Inferior parietal cortex (tissue), 1 donor: Measurements from ENCODE around the gene ARFRP1.

Source experiments
- DNase-seq: peaks from one replicate; pipeline ENCODE4 v3.0.0-alpha.2; 2016; ENCODE audit errors: extremely low spot score

ARFRP1 gene

DNA sequence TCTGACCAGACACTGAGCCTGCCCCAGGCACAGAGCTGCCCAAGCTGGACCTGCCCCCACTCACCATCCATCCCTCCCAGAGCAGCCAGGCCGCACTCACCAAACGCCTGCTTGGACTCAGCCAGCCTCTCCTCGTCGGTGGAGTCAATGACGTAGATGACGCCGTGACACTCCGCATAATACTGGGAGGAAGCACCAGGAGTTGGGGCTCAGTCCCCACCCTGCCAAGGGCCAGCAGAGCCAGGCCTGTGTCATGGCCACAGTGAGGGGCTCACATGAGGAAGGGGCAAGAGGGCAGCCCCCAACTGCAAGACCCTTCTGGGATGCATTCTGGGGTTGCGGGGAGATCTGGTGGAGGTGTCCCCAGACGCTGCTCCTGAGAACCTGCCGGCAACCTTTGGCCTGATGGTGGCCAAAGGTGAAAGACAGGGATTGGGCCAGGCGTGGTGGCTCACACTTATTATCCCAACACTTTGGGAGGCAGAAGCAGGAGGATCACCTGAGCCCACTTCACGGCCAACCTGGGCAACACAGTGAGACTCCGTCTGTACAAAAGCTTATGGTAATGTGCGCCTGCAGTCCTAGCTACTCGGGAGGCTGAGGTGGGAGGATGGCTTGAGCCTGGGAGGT is 5.6 kb downstream of the ARFRP1 start:
- DNase-seq = no peak

DNA sequence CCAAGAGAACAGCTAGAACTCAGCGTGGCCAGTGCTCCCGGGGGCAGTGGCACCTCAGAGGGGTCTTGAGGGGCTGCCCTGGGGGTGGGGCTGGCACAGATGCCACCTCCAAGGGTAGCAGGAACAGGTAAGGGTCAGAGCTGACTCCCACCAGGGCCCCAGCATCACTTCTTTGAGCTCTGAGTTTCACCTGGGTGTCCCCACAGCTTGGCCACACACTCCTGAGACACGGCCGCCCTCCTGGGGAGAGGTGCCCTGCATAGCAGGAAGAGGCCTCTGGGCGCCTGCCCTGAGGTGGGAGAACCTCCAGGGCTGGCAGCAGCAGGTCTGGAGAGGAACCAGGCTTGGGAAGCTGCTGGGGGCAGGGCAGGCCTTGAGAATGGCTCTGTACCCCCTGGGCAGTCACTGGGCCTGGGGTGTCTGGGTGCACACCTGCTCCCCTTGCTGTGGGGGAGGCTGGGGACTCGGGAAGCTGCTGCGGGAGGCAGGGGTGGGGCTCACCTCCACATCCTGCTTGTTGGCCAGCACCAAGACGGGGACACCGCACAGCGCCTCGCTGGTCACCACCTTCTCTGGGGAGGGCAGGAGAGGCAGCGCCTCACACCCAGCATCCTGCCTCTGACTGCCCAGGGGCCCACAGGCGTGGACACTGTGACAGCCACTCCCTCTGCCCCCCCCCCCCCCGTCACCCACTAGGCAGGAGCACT is 6.3 kb downstream of the ARFRP1 start:
- DNase-seq = no peak

DNA sequence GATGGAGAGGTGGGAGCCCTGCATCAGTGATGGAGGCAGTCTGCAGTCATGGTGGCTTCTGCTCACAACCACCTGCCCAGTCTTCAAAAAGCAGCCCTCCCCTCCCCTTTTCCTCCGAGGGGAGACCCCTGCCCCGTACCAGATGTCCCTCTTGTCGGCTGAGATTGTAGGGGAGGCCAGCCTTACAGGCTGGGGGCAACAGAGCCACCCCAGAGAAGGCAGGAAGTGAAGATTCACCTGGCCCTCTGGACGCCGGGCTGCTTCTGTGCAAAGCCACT is 6.8 kb downstream of the ARFRP1 start:
- no peak for DNase-seq

DNA sequence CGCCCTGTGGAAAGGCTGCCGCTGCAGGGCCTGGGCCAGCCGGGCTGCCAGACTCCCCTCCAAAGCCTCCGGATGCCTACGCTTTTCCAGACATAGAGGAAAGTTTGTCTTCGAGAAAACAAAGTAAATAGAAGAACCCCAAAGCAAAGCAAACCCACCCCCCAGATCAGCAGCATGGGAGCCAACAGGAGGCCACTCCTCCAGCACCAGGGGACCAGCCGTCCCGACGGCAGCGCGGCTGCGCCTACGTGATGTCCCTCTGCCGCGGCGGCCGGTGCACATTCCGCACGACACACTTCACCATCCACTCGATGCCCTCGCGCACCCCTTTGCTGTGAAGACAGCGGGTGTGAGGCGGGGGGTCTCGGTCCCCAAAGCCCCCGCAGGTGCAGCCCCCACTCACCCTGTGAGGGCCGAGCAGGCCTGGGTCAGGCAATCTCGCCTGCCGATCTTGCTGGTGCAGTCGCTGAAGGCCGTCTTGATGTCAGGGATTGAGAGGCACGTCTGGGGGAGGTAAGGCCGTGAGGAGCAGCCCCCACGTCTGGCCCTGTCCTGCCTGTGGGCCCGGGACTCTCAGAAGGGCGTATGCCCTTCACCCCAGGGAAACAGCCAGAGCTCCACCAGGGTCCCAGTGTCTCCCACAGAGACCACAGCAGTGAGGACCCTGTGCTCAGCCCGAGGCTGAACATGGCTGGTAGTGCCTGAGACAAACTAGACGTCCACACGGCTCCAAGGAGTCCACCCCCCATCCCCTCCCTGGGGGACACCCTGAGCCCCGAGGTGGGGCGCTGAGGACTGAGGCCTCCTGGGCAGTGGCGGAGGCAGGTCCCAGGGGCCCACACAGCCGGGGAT is 7.4 kb downstream of the ARFRP1 start:
- DNase-seq = no peak

DNA sequence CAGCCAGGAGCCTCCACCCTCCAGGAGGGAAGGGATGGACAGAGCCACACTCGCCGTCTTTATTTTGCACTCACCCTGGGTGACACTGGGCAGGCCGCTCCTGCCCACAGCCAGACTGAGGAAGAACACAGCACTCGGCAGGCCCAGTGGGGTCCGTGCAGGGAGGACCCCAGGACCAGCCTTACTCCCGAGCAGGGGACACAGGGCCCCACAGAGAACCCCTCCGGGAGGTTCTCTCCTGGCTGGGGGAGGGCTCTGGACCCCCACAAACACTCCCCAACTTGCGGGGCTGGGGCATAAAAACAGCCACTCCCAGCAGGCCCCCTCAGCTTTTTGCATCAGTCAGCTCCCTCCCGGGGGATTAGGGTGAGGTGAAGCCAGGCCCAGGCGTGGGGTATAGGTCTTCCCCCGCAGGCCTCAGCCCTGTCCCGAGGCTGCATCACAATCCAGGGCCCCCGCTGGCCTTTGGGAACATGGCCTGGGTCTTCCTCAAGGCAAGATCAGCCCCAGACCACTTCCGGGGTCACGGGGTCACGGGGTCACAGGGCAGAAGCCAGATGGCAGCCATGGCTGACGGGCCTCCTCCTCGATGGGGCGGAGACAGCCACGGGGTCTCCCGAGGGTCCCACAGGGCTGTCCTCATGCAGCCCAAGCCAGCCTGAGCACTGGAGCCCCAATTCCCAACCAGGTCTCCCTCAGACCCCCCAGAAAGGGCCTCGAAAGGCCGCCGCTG is 8.1 kb downstream of the ARFRP1 start:
- no peak for DNase-seq

DNA sequence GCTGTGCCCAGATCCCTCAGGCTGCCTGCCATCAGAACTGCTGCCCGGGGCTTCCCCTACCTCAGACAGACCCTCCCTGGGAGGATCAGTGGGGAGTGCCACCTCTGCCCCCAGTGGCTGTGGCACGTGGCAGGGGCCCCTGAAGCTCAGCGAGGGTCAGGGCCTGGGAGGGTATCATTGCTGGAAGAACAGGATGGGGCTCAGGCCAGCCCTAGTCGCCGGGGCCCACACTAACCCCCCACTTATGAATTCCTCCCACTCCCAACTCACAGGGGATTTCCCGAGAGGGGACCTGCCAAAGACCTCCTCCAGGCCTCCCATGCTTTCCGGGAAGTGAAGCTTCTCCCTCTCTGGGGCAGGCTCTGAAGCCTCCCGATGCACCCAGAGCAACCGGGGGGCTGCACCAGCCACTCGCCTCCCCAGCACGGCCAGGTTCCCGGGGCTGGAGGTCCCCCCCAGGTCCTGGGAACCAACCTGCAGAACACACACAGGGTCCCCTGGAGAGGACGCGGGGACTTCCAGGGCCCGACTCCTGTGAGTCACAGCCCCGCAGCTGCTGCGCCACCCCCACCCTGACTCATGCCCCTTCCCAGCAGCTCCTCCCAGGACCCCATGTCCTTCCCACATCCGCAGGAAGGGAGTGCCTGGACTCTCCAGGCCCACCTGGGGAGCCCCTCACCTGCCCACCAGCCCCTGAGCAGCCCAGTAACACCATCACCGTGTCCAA is 8.9 kb downstream of the ARFRP1 start:
- no peak for DNase-seq

DNA sequence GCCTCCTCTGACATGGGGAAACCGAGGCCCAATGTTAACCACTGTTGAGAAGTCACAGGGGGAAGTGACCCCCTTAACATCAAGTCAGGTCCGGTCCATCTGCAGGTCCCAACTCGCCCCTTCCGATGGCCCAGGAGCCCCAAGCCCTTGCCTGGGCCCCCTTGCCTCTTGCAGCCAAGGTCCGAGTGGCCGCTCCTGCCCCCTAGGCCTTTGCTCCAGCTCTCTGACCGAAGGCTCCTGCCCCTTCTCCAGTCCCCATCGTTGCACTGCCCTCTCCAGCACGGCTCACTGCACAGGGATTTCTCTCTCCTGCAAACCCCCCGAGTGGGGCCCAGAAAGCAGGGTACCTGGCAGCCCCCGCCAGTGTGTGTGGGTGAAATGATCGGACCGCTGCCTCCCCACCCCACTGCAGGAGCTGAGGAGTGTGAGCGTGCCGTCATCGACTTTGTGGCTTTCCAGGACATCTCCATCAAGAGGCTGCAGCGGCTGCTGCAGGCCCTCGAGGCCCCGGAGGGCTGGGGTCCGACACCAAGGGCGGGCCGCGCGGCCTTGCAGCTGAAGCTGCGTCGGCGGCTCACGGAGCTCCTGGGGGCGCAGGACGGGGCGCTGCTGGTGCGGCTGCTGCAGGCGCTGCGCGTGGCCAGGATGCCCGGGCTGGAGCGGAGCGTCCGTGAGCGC is 9.8 kb downstream of the ARFRP1 start:
- DNase-seq = no peak

- no peak for DNase-seq
Observed at GRCh38 chr20:63697357-63697867, 10.4 kb downstream of the ARFRP1 start.

DNA sequence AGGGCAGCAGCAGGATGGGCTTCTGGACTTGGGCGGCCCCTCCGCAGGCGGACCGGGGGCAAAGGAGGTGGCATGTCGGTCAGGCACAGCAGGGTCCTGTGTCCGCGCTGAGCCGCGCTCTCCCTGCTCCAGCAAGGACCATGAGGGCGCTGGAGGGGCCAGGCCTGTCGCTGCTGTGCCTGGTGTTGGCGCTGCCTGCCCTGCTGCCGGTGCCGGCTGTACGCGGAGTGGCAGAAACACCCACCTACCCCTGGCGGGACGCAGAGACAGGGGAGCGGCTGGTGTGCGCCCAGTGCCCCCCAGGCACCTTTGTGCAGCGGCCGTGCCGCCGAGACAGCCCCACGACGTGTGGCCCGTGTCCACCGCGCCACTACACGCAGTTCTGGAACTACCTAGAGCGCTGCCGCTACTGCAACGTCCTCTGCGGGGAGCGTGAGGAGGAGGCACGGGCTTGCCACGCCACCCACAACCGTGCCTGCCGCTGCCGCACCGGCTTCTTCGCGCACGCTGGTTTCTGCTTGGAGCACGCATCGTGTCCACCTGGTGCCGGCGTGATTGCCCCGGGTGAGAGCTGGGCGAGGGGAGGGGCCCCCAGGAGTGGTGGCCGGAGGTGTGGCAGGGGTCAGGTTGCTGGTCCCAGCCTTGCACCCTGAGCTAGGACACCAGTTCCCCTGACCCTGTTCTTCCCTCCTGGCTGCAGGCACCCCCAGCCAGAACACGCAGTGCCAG is 11.0 kb downstream of the ARFRP1 start, which contains the start of gene TNFRSF6B:
Gene TNFRSF6B, plus strand, starts transcription at position 25 of the 729 bp plus-strand sequence. Its CDS starts 116 bp downstream, at position 141.
- DNase-seq = no peak

- no peak for DNase-seq
Observed at GRCh38 chr20:63696306-63696627, 11.5 kb downstream of the ARFRP1 start.

DNA sequence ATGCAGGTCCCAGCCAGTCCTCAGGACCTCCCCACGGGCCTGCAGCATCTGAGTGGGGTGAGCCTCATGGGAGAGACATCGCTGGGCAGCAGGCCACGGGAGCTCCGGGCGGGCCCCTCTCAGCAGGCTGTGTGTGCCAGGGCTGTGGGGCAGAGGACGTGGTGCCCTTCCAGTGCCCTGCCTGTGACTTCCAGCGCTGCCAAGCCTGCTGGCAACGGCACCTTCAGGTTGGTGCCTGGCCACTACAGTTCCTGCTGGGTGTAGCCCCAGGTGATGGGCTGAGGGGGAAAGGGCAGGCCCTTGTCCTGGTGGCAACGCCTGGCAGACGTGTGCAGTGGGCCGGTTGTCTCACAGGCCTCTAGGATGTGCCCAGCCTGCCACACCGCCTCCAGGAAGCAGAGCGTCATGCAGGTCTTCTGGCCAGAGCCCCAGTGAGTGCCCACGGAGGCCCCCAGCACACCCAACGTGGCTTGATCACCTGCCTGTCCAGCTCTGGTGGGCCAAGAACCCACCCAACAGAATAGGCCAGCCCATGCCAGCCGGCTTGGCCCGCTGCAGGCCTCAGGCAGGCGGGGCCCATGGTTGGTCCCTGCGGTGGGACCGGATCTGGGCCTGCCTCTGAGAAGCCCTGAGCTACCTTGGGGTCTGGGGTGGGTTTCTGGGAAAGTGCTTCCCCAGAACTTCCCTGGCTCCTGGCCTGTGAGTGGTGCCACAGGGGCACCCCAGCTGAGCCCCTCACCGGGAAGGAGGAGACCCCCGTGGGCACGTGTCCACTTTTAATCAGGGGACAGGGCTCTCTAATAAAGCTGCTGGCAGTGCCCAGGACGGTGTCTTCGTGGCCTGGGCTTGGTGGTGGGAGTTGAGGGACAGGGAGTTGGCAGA is 12.1 kb downstream of the ARFRP1 start:
- DNase-seq = no peak

DNA sequence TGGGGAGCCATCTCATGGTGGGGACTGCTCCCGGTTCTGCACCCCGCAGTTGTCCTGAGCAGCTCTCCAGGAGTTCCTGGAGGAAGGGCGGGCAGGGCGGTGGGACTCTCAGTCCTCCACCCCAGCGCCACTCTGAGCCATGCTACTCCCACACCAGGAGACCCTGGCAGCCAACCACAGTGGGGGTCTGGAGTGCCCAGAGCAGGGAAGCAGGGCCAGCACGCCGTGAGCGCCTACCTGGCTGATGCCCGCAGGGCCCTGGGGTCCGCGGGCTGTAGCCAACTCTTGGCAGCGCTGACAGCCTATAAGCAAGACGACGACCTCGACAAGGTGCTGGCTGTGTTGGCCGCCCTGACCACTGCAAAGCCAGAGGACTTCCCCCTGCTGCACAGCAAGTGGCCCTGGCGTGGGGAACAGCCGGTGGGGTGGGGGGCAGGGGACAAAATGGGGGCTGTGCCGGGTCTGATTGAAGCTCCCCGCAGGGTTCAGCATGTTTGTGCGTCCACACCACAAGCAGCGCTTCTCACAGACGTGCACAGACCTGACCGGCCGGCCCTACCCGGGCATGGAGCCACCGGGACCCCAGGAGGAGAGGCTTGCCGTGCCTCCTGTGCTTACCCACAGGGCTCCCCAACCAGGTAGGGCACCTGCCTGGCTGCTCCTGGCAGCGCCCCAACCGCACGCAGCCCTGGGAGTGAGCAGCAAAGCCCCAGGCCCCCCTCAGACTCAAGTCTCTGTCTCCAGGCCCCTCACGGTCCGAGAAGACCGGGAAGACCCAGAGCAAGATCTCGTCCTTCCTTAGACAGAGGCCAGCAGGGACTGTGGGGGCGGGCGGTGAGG is 13.0 kb downstream of the ARFRP1 start:
- no peak for DNase-seq

DNA sequence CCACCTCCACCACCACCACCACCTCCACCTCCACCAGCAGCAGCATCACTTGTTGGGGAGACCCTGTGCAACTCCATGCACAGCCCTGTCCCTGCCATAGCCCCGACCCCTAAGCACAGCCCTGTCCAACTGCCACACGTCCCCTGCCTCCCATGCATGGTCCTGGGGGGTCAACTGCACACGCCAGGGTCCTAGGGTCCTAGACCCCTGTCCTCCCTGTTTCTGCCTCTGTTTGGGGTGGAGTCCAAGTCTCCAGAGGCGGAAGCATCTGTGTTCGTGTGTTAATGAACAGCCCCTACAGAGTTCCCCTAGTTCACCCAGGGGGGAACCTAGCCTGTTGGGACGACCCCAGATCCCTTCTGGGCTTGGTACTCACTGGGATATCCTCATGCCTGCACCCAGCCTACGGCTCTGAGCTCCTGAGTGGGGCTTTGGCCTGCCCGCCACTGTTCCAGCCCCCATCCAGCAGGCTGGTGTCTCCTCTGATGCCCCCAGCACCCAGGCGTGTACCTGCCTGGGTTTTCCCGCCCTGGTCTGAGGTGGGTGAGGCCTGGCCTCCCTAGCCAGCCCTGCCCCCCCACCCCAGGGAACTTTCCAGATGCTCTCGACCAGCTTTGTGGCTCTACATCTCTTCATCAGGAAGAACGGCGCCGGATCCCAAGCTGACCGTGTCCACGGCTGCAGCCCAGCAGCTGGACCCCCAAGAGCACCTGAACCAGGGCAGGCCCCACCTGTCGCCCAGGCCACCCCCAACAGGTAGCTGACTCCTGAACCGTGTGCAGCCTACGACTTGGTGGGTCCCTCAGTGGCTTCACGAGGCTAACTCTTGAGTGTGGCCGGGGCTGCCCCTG is 13.8 kb downstream of the ARFRP1 start:
- DNase-seq = no peak

GRCh38 chr20:63693083-63693732 is 14.6 kb downstream of the ARFRP1 start:
- no peak for DNase-seq

DNA sequence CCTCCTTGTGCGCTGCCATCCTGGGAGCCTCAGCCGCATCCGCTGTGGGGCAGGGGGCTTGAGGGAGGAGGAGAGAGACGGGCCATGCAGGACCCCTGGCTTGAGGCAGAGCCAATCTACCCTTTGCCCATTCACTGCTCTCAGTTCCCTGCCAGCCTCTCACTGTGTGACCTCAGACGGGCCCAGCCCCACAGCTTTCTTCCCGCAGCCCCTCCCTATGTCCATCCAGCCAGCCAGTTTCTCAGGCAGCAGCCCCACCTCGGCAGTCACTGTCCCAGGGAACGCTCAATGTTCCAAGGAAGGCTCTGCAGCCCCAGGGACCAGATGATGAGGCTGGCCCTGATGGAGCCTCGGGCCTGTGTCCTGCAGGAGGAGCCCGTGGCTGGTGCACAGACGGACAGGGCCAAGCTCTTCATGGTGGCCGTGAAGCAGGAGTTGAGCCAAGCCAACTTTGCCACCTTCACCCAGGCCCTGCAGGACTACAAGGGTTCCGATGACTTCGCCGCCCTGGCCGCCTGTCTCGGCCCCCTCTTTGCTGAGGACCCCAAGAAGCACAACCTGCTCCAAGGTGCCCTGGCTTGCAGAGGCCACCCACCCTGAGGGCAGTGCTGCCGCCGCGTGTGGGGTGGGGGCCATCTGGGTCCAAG is 15.2 kb downstream of the ARFRP1 start:
- DNase-seq = no peak

GRCh38 chr20:63691711-63692435 is 15.9 kb downstream of the ARFRP1 start:
- DNase-seq = no peak
